Measurements from ENCODE around the gene DHX16. TPM values are rescaled to one million over a fixed set of nuclear protein-coding genes. Genes with fewer than 3 reads are reported as not detected.

The DHX16 gene
- total RNA-seq, 6 donors from 2014 or later: 28.1 to 60.8 (median 31.8) TPM

DNA sequence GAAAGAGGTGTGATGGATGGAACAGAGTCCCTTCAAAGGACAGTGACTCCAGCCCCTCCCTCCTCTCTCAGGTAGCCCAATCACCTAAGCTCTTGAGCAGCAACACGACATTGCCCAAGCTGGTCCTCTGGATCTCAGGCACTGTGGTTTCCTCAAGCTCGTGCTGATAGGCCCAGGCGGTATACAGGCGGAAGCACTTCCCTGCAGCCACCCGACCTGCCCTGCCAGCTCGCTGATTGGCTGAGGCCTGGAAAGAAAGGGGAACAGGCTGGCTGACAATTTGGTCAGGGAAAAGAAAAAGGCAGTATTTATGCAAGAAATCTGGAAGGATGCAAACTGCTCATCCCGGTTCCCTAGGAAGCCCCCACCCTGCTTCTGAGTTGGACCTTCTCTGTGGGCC, 16.3 kb downstream of the DHX16 start:
- TF ChIP-seq POLR2AphosphoS5 (IDR thresholded peaks at IDR 0.05): no peak
- no peak for TF ChIP-seq POLR2A (IDR thresholded peaks at IDR 0.05)
- TF ChIP-seq, protein P1, sequence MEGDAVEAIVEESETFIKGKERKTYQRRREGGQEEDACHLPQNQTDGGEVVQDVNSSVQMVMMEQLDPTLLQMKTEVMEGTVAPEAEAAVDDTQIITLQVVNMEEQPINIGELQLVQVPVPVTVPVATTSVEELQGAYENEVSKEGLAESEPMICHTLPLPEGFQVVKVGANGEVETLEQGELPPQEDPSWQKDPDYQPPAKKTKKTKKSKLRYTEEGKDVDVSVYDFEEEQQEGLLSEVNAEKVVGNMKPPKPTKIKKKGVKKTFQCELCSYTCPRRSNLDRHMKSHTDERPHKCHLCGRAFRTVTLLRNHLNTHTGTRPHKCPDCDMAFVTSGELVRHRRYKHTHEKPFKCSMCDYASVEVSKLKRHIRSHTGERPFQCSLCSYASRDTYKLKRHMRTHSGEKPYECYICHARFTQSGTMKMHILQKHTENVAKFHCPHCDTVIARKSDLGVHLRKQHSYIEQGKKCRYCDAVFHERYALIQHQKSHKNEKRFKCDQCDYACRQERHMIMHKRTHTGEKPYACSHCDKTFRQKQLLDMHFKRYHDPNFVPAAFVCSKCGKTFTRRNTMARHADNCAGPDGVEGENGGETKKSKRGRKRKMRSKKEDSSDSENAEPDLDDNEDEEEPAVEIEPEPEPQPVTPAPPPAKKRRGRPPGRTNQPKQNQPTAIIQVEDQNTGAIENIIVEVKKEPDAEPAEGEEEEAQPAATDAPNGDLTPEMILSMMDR (IDR thresholded peaks at IDR 0.05): no peak
- 75% methylated on average over 7 of the region's 7 CpGs; no CpG with 5 or more reads in 1 of the 2 donors for whole genome bisulfite sequencing, 2 donors
- Histone ChIP-seq H3K36me3 (peaks cover 42 to 100% (median 97%) of the 10 kb centered on the region in 4 donors), H3K9me3 (no peaks in the 10 kb centered on the region), H3K27ac (no peak overlapping the region), H3K27me3 (no peaks in the 10 kb centered on the region), H3K4me3 (no peak overlapping the region), H3K4me1 (no peaks in the 10 kb centered on the region)
- peak in 1 of 2 donors; percentile 46 for ATAC-seq (ENCODE audit: low FRiP score in 2 of 2)
- peak in 1 of 2 donors; percentile 26 for DNase-seq

DNA sequence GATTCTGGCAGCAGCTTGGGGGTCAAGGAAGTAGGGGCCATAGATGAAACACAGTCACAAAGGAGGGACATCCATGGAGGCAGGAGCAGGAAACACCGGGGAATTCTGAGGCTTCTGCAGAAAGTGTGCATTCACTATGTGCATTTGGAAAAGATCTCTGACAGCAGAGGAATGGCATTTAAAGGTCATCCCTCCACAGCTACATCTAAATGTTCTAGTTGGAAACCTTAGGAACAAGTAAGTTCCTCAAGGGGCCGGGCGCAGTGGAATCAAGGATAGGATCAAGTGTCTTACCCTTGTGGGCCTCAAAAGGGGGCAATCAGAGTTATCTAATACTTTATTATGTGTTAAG, 17.1 kb downstream of the DHX16 start:
- no peak for TF ChIP-seq POLR2AphosphoS5 (IDR thresholded peaks at IDR 0.05)
- TF ChIP-seq EP300 (IDR thresholded peaks at IDR 0.05): no peak
- TF ChIP-seq, protein P1 (IDR thresholded peaks at IDR 0.05): no peak
- no peak for TF ChIP-seq POLR2A (IDR thresholded peaks at IDR 0.05)
- Histone ChIP-seq H3K4me3 (no peak overlapping the region), H3K27ac (no peak overlapping the region), H3K36me3 (peaks cover 42 to 100% (median 97%) of the 10 kb centered on the region in 4 donors), H3K27me3 (no peaks in the 10 kb centered on the region), H3K9me3 (no peaks in the 10 kb centered on the region), H3K4me1 (no peaks in the 10 kb centered on the region)
- ATAC-seq (ENCODE audit: low FRiP score in 2 of 2) (no peak), DNase-seq (no peak)
- WGBS, 2 donors: 93 to 98% methylated on average over 3 of the region's 3 CpGs

DNA sequence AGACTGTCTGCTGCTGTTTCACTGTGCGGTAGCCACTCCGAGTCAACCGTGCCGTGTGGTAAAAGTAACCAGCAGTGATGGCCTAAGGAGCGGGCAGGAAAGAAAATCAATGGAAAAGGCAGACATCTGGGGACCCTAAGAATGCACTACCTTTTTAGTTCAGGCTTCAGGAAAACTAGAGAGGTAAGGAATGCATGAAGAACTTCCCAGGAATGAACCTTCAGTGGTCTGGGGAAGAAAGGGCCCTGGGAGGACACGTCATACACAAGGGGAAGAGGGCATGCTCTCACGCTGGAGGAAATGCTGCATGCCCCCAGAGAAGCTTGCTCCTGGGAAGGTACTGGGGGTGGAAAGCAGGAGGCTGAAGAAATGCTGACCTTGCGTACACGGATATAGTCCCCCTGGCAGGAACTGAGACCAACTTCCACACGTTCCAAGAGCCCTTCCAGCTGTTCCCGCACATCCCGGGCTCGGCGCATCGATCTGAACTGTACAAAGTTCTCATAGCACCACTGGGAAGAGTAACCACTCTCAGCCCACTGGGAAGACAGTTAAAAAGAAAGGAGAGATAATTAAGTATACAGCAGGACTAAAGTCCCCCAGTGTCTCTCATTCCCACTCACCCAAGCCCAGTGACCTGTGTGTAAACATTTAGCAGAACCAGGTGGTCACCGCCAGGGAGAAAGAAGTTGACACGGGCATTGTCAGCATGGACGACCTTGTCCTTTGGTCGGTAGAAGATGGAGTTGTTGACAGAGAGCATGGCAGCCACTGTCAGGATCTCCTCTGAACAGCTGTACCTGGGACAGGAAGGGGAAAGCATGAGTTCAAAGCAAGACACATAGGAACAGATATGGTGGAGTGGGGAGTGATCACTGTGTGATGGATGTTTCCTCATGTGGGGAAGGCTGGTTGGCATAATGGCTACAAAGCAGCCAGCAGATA, 17.7 kb downstream of the DHX16 start:
- 92 to 93% methylated on average over 18 to 19 of the region's 19 CpGs for WGBS, 2 donors
- DNase-seq: no peak
- Histone ChIP-seq H3K36me3 (peaks cover 39 to 96% (median 92%) of the 10 kb centered on the region in 4 donors), H3K4me3 (no peak overlapping the region), H3K4me1 (no peaks in the 10 kb centered on the region), H3K27ac (no peak overlapping the region), H3K27me3 (no peaks in the 10 kb centered on the region), H3K9me3 (no peaks in the 10 kb centered on the region)
- TF ChIP-seq POLR2A (IDR thresholded peaks at IDR 0.05): no peak
- no peak for TF ChIP-seq POLR2AphosphoS5 (IDR thresholded peaks at IDR 0.05)
- TF ChIP-seq, protein P1 (IDR thresholded peaks at IDR 0.05): no peak
- no peak for TF ChIP-seq EP300 (IDR thresholded peaks at IDR 0.05)
- no peak for ATAC-seq (ENCODE audit: low FRiP score in 2 of 2)

DNA sequence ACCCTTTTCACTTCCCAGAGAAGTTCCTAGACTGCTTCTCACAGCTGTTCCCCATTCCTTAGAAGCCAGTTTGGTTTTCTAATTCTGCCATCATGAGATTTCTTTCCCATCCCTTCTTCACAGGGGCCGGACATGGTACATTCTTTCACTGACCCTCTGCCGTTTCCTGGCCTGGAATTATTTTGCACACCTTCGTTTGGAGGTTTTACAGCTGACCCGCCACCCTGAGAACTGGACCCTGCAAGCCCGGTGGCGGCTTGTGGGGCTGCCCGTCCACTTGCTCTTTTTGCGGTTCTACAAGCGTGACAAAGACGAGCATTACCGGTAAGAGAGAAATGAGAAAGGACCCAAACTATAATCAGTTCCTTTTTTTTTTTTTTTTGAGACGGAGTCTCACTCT, 21.7 kb downstream of the DHX16 start:
- Histone ChIP-seq H3K27me3 (no peaks in the 10 kb centered on the region), H3K36me3 (peaks cover 24 to 61% (median 55%) of the 10 kb centered on the region in 4 donors)

More for the DNA sequence above, 21.7 kb downstream of the DHX16 start:
- no peak overlapping the region for H3K4me3 ChIP-seq
- peaks cover 6 to 18% (median 13%) of the 10 kb centered on the region in 4 donors for H3K4me1 ChIP-seq
- H3K9me3 ChIP-seq: no peaks in the 10 kb centered on the region
- WGBS, 2 donors: 90 to 91% methylated on average over 12 of the region's 12 CpGs
- no peak for ATAC-seq (ENCODE audit: low FRiP score in 2 of 2)
- H3K27ac ChIP-seq: no peak overlapping the region
- no peak for TF ChIP-seq POLR2AphosphoS5 (IDR thresholded peaks at IDR 0.05)
- TF ChIP-seq POLR2A (IDR thresholded peaks at IDR 0.05): no peak
- TF ChIP-seq, protein P1 (IDR thresholded peaks at IDR 0.05): no peak
- no peak for TF ChIP-seq EP300 (IDR thresholded peaks at IDR 0.05)
- DNase-seq: peak in 1 of 2 donors; percentile 33

Measured in upper lobe of left lung (tissue), 6 donors.